Liver (tissue), 9 donors: ENCODE measurements around the gene SLC27A4. TPM values are rescaled to one million over a fixed set of nuclear protein-coding genes. Genes with fewer than 3 reads are reported as not detected.

ENCODE experiments used
- DNase-seq: peaks from one replicate; pipeline ENCODE4 v3.0.0-alpha.2; 2017; ENCODE audit warnings: low spot score
- H3K27ac ChIP-seq, 2 donors: one replicate each; pipeline ENCODE4 v1.7.0; 2013; ENCODE audit warnings: inconsistent platforms in 2 of 2, low read length in 2 of 2, control low read depth in 1 of 2, low read depth in 1 of 2, mild to moderate bottlenecking in 1 of 2
- H3K27me3 ChIP-seq, 4 donors: one replicate each; pipeline versions ENCODE4 v1.6.1 to v1.7.0; 2013; ENCODE audit warnings: low read length in 3 of 4, inconsistent platforms in 1 of 4, mild to moderate bottlenecking in 1 of 4, moderate library complexity in 1 of 4; ENCODE audit not compliant: control insufficient read depth in 4 of 4, insufficient read depth in 4 of 4
- H3K36me3 ChIP-seq, 4 donors: one replicate each; pipeline versions ENCODE4 v1.6.1 to v1.7.0; 2013; ENCODE audit warnings: low read length in 3 of 4, mild to moderate bottlenecking in 3 of 4, low read depth in 1 of 4, moderate library complexity in 1 of 4; ENCODE audit not compliant: control insufficient read depth in 4 of 4, insufficient read depth in 3 of 4
- H3K4me1 ChIP-seq, 4 donors: one replicate each; pipeline versions ENCODE4 v1.6.1 to v1.7.0; 2013; ENCODE audit warnings: low read length in 3 of 4, mild to moderate bottlenecking in 3 of 4, moderate library complexity in 1 of 4; ENCODE audit not compliant: control insufficient read depth in 4 of 4, insufficient read depth in 4 of 4
- H3K4me3 ChIP-seq, 3 donors: one replicate each; pipeline versions ENCODE4 v1.6.1 to v1.7.0; 2013; ENCODE audit warnings: low read length in 3 of 3, control low read depth in 1 of 3, low read depth in 1 of 3, mild to moderate bottlenecking in 1 of 3
- H3K9ac ChIP-seq, 2 donors: one replicate each; pipeline ENCODE4 v1.7.0; 2013; ENCODE audit warnings: low read length in 2 of 2, mild to moderate bottlenecking in 2 of 2, moderate library complexity in 2 of 2, control low read depth in 1 of 2, low read depth in 1 of 2
- H3K9me3 ChIP-seq, 4 donors: one replicate each; pipeline versions ENCODE4 v1.6.1 to v1.7.0; 2013; ENCODE audit warnings: low read length in 3 of 4; ENCODE audit not compliant: control insufficient read depth in 4 of 4
- FOXA2 ChIP-seq: IDR thresholded peaks from 2 replicates; pipeline ENCODE4 v1.6.1; 2016; ENCODE audit warnings: antibody characterized with exemption
- GABPA ChIP-seq, 2 donors: IDR thresholded peaks in 1 of 2; conservative IDR thresholded peaks in 1 of 2; 2 replicates each; pipeline ENCODE4 v1.6.1; 2016; ENCODE audit warnings: antibody characterized with exemption in 2 of 2, mild to moderate bottlenecking in 1 of 2, moderate library complexity in 1 of 2
- HNF4A ChIP-seq, 2 donors: conservative IDR thresholded peaks; 2 replicates each; pipeline ENCODE4 v1.6.1; 2016; ENCODE audit warnings: antibody characterized with exemption in 2 of 2, mild to moderate bottlenecking in 2 of 2
- JUND ChIP-seq, 2 donors: IDR thresholded peaks; 2 replicates each; pipeline ENCODE4 v1.6.1; 2016; ENCODE audit warnings: antibody characterized with exemption in 2 of 2
- NR2F2 ChIP-seq: IDR thresholded peaks from 2 replicates; pipeline ENCODE4 v1.6.1; 2016; ENCODE audit warnings: antibody characterized with exemption
- RAD21 ChIP-seq, 2 donors: IDR thresholded peaks; 2 replicates each; pipeline ENCODE4 v1.6.1; 2016; ENCODE audit warnings: antibody characterized with exemption in 2 of 2, mild to moderate bottlenecking in 2 of 2
- RXRA ChIP-seq, 2 donors: IDR thresholded peaks; 2 replicates each; pipeline ENCODE4 v1.6.1; 2017 to 2018; ENCODE audit warnings: antibody characterized with exemption in 2 of 2, mild to moderate bottlenecking in 1 of 2
- SP1 ChIP-seq: IDR thresholded peaks from 2 replicates; pipeline ENCODE4 v1.6.1; 2018; ENCODE audit warnings: antibody characterized with exemption, mild to moderate bottlenecking
- YY1 ChIP-seq: IDR thresholded peaks from 2 replicates; pipeline ENCODE4 v1.6.1; 2016; ENCODE audit warnings: antibody characterized with exemption, mild to moderate bottlenecking
- WGBS: extraction: QIAGEN DNeasy Blood & Tissue Kit; methylation state at CpG from one replicate; pipeline ENCODE4 v1.1.7; 2013; 5-methylcytosine and 5-hydroxymethylcytosine counted together
- polyA plus RNA-seq, 2 donors: library from polyadenylated mRNA; stranded (reverse) in 1 of 2; unstranded in 1 of 2; fragments of 200-250 nt in 1 of 2; fragments of >200 nt in 1 of 2; fragmentation: Nextera tagmentation in 1 of 2; extraction: Ambion mirVana in 1 of 2; gene quantifications; one replicate each; pipeline versions ENCODE4 v1.2.1 to v1.2.3, GENCODE V29; 2013 to 2015
- total RNA-seq, 2 donors: library from RNA; depleted of rRNA; stranded (reverse); fragments of >200 nt; gene quantifications; one replicate each; pipeline ENCODE4 v1.2.3, GENCODE V29; 2014
- TF ChIP-seq, protein P1 (sequence below): IDR thresholded peaks from 2 replicates; pipeline ENCODE4 v1.6.1; 2016; ENCODE audit warnings: antibody characterized with exemption
- TF ChIP-seq, protein P2 (sequence below): IDR thresholded peaks from 2 replicates; pipeline ENCODE4 v1.6.1; 2016; ENCODE audit warnings: antibody characterized with exemption
- TF ChIP-seq, protein P3 (sequence below): fragments of 150-350 bp; IDR thresholded peaks from 2 replicates; pipeline ENCODE4 v1.5.1; 2017; ENCODE audit warnings: improper control_type of control experiment, low read depth, low read length; ENCODE audit not compliant: missing input control
- TF ChIP-seq, protein P4 (sequence below): IDR thresholded peaks from 2 replicates; pipeline ENCODE4 v1.6.1; 2016; ENCODE audit warnings: antibody characterized with exemption, mild to moderate bottlenecking
- donor health status: healthy.
- donor health status: healthy.
- donor health status: healthy.
- donor health status: healthy.
- donor health status: healthy.

The SLC27A4 gene
- total and polyA plus RNA-seq, 4 donors = 5.9 to 36.4 (median 14.7) TPM

- Histone ChIP-seq H3K36me3 (no peaks in the 10 kb centered on the region), H3K9me3 (no peaks in the 10 kb centered on the region), H3K4me3 (no peak overlapping the region), H3K27me3 (no peaks in the 10 kb centered on the region), H3K27ac (no peak overlapping the region), H3K9ac (no peak overlapping the region), H3K4me1 (peaks cover 2 to 16% (median 13%) of the 10 kb centered on the region in 4 donors)
- no peak for DNase-seq
- TF ChIP-seq FOXA2 (no peak), RAD21 (IDR thresholded peaks at IDR 0.05) (no peak), YY1 (no peak), JUND (IDR thresholded peaks at IDR 0.05) (no peak), NR2F2 (no peak)
- TF ChIP-seq, protein P1, sequence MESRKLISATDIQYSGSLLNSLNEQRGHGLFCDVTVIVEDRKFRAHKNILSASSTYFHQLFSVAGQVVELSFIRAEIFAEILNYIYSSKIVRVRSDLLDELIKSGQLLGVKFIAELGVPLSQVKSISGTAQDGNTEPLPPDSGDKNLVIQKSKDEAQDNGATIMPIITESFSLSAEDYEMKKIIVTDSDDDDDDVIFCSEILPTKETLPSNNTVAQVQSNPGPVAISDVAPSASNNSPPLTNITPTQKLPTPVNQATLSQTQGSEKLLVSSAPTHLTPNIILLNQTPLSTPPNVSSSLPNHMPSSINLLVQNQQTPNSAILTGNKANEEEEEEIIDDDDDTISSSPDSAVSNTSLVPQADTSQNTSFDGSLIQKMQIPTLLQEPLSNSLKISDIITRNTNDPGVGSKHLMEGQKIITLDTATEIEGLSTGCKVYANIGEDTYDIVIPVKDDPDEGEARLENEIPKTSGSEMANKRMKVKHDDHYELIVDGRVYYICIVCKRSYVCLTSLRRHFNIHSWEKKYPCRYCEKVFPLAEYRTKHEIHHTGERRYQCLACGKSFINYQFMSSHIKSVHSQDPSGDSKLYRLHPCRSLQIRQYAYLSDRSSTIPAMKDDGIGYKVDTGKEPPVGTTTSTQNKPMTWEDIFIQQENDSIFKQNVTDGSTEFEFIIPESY = no peak
- TF ChIP-seq, protein P2, sequence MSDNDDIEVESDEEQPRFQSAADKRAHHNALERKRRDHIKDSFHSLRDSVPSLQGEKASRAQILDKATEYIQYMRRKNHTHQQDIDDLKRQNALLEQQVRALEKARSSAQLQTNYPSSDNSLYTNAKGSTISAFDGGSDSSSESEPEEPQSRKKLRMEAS = no peak
- WGBS = 87% methylated on average over 4 of the region's 4 CpGs
Measured at GRCh38 chr9:128294142-128294541, 46.2 kb upstream of the SLC27A4 start.

DNA sequence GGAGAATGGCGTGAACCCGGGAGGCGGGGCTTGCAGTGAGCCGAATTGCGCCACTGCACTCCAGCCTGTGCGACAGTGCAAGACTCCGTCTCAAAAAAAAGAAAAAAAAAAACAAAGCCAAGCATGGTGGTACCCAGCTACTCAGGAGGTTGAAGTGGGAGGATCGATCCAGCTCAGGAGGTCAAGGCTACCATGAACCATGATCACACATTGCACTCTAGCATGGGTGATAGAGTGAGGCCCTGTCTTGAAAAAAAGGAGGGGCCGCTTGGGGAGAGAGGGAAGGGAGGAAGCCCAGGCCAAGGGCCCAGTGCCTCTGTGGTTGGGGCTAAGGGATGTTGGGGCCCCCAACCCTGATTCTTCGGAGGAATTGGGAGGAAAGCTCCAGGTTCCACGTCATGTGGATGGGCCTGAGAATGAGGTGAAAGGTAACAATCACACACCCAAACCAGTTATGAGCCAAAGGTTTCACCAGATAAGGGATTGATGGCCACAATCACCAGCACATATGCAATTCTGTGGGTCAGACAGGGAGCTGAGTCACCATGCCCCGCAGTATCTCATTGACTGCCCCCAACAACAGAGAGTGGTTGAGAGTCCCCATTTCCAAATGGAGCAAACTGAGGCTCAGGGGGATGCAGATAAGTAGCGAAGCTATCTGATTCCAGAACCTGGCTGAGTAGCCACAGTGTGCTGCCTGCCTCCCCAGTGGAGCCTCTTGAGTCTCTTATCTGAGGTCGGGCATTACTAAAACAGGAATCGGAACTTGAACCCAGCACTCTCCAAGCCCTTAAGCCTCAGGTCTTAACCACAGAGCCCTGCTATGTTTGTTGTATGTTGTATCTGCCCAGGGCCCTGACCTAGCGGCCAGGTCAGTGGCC, 43.7 kb upstream of the SLC27A4 start:
- H3K27ac ChIP-seq = peak overlapping the region; percentile 68 to 93
- TF ChIP-seq, protein P3, sequence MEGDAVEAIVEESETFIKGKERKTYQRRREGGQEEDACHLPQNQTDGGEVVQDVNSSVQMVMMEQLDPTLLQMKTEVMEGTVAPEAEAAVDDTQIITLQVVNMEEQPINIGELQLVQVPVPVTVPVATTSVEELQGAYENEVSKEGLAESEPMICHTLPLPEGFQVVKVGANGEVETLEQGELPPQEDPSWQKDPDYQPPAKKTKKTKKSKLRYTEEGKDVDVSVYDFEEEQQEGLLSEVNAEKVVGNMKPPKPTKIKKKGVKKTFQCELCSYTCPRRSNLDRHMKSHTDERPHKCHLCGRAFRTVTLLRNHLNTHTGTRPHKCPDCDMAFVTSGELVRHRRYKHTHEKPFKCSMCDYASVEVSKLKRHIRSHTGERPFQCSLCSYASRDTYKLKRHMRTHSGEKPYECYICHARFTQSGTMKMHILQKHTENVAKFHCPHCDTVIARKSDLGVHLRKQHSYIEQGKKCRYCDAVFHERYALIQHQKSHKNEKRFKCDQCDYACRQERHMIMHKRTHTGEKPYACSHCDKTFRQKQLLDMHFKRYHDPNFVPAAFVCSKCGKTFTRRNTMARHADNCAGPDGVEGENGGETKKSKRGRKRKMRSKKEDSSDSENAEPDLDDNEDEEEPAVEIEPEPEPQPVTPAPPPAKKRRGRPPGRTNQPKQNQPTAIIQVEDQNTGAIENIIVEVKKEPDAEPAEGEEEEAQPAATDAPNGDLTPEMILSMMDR = no peak
- TF ChIP-seq YY1 (peak; percentile 49), SP1 (peak; percentile 57), JUND (IDR thresholded peaks at IDR 0.05) (peak in 1 of 2 donors; percentile 45), GABPA (IDR thresholded peaks at IDR 0.05 in 1 of 2, conservative IDR thresholded peaks at IDR 0.05 in 1 of 2) (peak in 1 of 2 donors; percentile 35), RXRA (IDR thresholded peaks at IDR 0.05) (peak; percentile 79 to 82), HNF4A (conservative IDR thresholded peaks at IDR 0.05) (peak in 1 of 2 donors; percentile 20)
- TF ChIP-seq, protein P4, sequence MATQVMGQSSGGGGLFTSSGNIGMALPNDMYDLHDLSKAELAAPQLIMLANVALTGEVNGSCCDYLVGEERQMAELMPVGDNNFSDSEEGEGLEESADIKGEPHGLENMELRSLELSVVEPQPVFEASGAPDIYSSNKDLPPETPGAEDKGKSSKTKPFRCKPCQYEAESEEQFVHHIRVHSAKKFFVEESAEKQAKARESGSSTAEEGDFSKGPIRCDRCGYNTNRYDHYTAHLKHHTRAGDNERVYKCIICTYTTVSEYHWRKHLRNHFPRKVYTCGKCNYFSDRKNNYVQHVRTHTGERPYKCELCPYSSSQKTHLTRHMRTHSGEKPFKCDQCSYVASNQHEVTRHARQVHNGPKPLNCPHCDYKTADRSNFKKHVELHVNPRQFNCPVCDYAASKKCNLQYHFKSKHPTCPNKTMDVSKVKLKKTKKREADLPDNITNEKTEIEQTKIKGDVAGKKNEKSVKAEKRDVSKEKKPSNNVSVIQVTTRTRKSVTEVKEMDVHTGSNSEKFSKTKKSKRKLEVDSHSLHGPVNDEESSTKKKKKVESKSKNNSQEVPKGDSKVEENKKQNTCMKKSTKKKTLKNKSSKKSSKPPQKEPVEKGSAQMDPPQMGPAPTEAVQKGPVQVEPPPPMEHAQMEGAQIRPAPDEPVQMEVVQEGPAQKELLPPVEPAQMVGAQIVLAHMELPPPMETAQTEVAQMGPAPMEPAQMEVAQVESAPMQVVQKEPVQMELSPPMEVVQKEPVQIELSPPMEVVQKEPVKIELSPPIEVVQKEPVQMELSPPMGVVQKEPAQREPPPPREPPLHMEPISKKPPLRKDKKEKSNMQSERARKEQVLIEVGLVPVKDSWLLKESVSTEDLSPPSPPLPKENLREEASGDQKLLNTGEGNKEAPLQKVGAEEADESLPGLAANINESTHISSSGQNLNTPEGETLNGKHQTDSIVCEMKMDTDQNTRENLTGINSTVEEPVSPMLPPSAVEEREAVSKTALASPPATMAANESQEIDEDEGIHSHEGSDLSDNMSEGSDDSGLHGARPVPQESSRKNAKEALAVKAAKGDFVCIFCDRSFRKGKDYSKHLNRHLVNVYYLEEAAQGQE = no peak
- TF ChIP-seq, protein P2 = peak; percentile 2

More for the DNA sequence above, 43.7 kb upstream of the SLC27A4 start:
- Histone ChIP-seq H3K27me3 (no peaks in the 10 kb centered on the region), H3K9ac (peak overlapping the region in 1 of 2 donors; percentile 21), H3K4me3 (no peak overlapping the region), H3K9me3 (no peaks in the 10 kb centered on the region), H3K36me3 (no peaks in the 10 kb centered on the region), H3K4me1 (peaks cover 2 to 16% (median 13%) of the 10 kb centered on the region in 4 donors)
- no peak for DNase-seq
- 68% methylated on average over 16 of the region's 16 CpGs for WGBS
